Measurements from ENCODE around the gene CTXN3. TPM values are rescaled to one million over a fixed set of nuclear protein-coding genes. Genes with fewer than 3 reads are reported as not detected.

CTXN3 gene
- total RNA-seq, 5 donors from 2014 or later (not counting 1 experiment from before 2014, with no cell fraction given) = not detected

GRCh38 chr5:127619908-127620479, 28.9 kb upstream of the CTXN3 start:
- no peak for ATAC-seq (replicated peaks in 1 of 4)
- H3K9me3 Mint-ChIP-seq = no peaks in the 10 kb centered on the region
- H3K27ac ChIP-seq (ENCODE audit: low read length) = no peak overlapping the region
- DNase-seq = no peak
- no peaks in the 10 kb centered on the region for H3K27me3 ChIP-seq (replicated peaks in 1 of 2; ENCODE audit: control insufficient read depth in 2 of 2, extremely low read depth in 1 of 2, insufficient read depth in 2 of 2, low read length in 1 of 2)
- no CpG with 5 or more reads among the region's 5 CpGs for WGBS (ENCODE audit: insufficient coverage)
- H3K36me3 ChIP-seq (ENCODE audit: control insufficient read depth in 2 of 2, extremely low read depth in 1 of 2, insufficient read depth in 1 of 2, low read length in 1 of 2) = no peaks in the 10 kb centered on the region
- no peaks in the 10 kb centered on the region for H3K36me3 Mint-ChIP-seq
- POLR2A ChIA-PET = no interaction called here
- no peak overlapping the region for H3K27ac Mint-ChIP-seq
- peaks cover 6 to 7% of the 10 kb centered on the region in 2 donors for H3K27me3 Mint-ChIP-seq
- CTCF ChIA-PET = no interaction called here
- no peaks in the 10 kb centered on the region for H3K9me3 ChIP-seq
- no peaks in the 10 kb centered on the region for H3K4me1 Mint-ChIP-seq
- H3K4me1 ChIP-seq (ENCODE audit: control insufficient read depth in 1 of 2, extremely low read depth in 1 of 2, insufficient read depth in 2 of 2, low read length in 2 of 2) = no peaks in the 10 kb centered on the region
- no peak overlapping the region for H3K4me3 Mint-ChIP-seq
- H3K4me3 ChIP-seq (ENCODE audit: control insufficient read depth in 1 of 2, extremely low read depth in 1 of 2, low read length in 1 of 2) = no peak overlapping the region

- Histone ChIP-seq H3K27ac (ENCODE audit: low read length) (no peak overlapping the region), H3K27me3 (replicated peaks in 1 of 2; ENCODE audit: control insufficient read depth in 2 of 2, extremely low read depth in 1 of 2, insufficient read depth in 2 of 2, low read length in 1 of 2) (no peaks in the 10 kb centered on the region), H3K4me3 (ENCODE audit: control insufficient read depth in 1 of 2, extremely low read depth in 1 of 2, low read length in 1 of 2) (no peak overlapping the region), H3K9me3 (no peaks in the 10 kb centered on the region), H3K4me1 (ENCODE audit: control insufficient read depth in 1 of 2, extremely low read depth in 1 of 2, insufficient read depth in 2 of 2, low read length in 2 of 2) (no peaks in the 10 kb centered on the region), H3K36me3 (ENCODE audit: control insufficient read depth in 2 of 2, extremely low read depth in 1 of 2, insufficient read depth in 1 of 2, low read length in 1 of 2) (no peaks in the 10 kb centered on the region)
- WGBS (ENCODE audit: insufficient coverage) = no CpG with 5 or more reads among the region's 4 CpGs
- H3K9me3 Mint-ChIP-seq = no peaks in the 10 kb centered on the region
- H3K4me3 Mint-ChIP-seq = no peak overlapping the region
- ChIA-PET CTCF (interaction anchor here in 1 of 2 donors (1.1 kb wide), 1 partner anchor 23 kb away, joined by 4 read pairs; no protein-coding TSS in a partner anchor), POLR2A (no interaction called here)
- H3K4me1 Mint-ChIP-seq = no peaks in the 10 kb centered on the region
- no peaks in the 10 kb centered on the region for H3K36me3 Mint-ChIP-seq
- ATAC-seq (replicated peaks in 1 of 4) (no peak), DNase-seq (no peak)
- H3K27me3 Mint-ChIP-seq = peaks cover 4 to 7% of the 10 kb centered on the region in 2 donors
- H3K27ac Mint-ChIP-seq = no peak overlapping the region
Measured at GRCh38 chr5:127621601-127622325, 27.1 kb upstream of the CTXN3 start.

- Mint-ChIP-seq H3K4me3 (no peak overlapping the region), H3K27ac (no peak overlapping the region), H3K36me3 (no peaks in the 10 kb centered on the region), H3K9me3 (peaks cover 0 to 3% (median 0%) of the 10 kb centered on the region in 3 donors), H3K4me1 (no peaks in the 10 kb centered on the region), H3K27me3 (peaks cover 7 to 10% of the 10 kb centered on the region in 2 donors)
- H3K4me1 ChIP-seq (ENCODE audit: control insufficient read depth in 1 of 2, extremely low read depth in 1 of 2, insufficient read depth in 2 of 2, low read length in 2 of 2) = no peaks in the 10 kb centered on the region
- H3K9me3 ChIP-seq = no peaks in the 10 kb centered on the region
- H3K36me3 ChIP-seq (ENCODE audit: control insufficient read depth in 2 of 2, extremely low read depth in 1 of 2, insufficient read depth in 1 of 2, low read length in 1 of 2) = no peaks in the 10 kb centered on the region
- ATAC-seq (replicated peaks in 1 of 4) (no peak), DNase-seq (no peak)
- H3K4me3 ChIP-seq (ENCODE audit: control insufficient read depth in 1 of 2, extremely low read depth in 1 of 2, low read length in 1 of 2) = no peak overlapping the region
- H3K27me3 ChIP-seq (replicated peaks in 1 of 2; ENCODE audit: control insufficient read depth in 2 of 2, extremely low read depth in 1 of 2, insufficient read depth in 2 of 2, low read length in 1 of 2) = peaks cover 0 to 3% of the 10 kb centered on the region in 2 experiments
- ChIA-PET POLR2A (no interaction called here), CTCF (no interaction called here)
- no peak overlapping the region for H3K27ac ChIP-seq (ENCODE audit: low read length)
Measured at GRCh38 chr5:127634007-127634406, 14.9 kb upstream of the CTXN3 start.

- WGBS (ENCODE audit: insufficient coverage) = no CpG with 5 or more reads among the region's 2 CpGs
- no peaks in the 10 kb centered on the region for H3K4me1 Mint-ChIP-seq
- ATAC-seq (replicated peaks in 1 of 4) (no peak), DNase-seq (no peak)
- ChIA-PET CTCF (no interaction called here), POLR2A (no interaction called here)
- no peaks in the 10 kb centered on the region for H3K36me3 Mint-ChIP-seq
- no peak overlapping the region for H3K4me3 Mint-ChIP-seq
- Histone ChIP-seq H3K27me3 (replicated peaks in 1 of 2; ENCODE audit: control insufficient read depth in 2 of 2, extremely low read depth in 1 of 2, insufficient read depth in 2 of 2, low read length in 1 of 2) (no peaks in the 10 kb centered on the region), H3K9me3 (no peaks in the 10 kb centered on the region), H3K36me3 (ENCODE audit: control insufficient read depth in 2 of 2, extremely low read depth in 1 of 2, insufficient read depth in 1 of 2, low read length in 1 of 2) (no peaks in the 10 kb centered on the region), H3K4me3 (ENCODE audit: control insufficient read depth in 1 of 2, extremely low read depth in 1 of 2, low read length in 1 of 2) (no peak overlapping the region), H3K27ac (ENCODE audit: low read length) (no peak overlapping the region), H3K4me1 (ENCODE audit: control insufficient read depth in 1 of 2, extremely low read depth in 1 of 2, insufficient read depth in 2 of 2, low read length in 2 of 2) (no peaks in the 10 kb centered on the region)
- peaks cover 7 to 10% of the 10 kb centered on the region in 2 donors for H3K27me3 Mint-ChIP-seq
- no peak overlapping the region for H3K27ac Mint-ChIP-seq
- H3K9me3 Mint-ChIP-seq = peaks cover 0 to 3% (median 0%) of the 10 kb centered on the region in 3 donors
Measured at GRCh38 chr5:127639828-127640227, 9.1 kb upstream of the CTXN3 start.

GRCh38 chr5:127642949-127643348, 5.9 kb upstream of the CTXN3 start:
- Histone ChIP-seq H3K4me3 (ENCODE audit: control insufficient read depth in 1 of 2, extremely low read depth in 1 of 2, low read length in 1 of 2) (no peak overlapping the region), H3K27ac (ENCODE audit: low read length) (no peak overlapping the region), H3K4me1 (ENCODE audit: control insufficient read depth in 1 of 2, extremely low read depth in 1 of 2, insufficient read depth in 2 of 2, low read length in 2 of 2) (no peaks in the 10 kb centered on the region), H3K27me3 (replicated peaks in 1 of 2; ENCODE audit: control insufficient read depth in 2 of 2, extremely low read depth in 1 of 2, insufficient read depth in 2 of 2, low read length in 1 of 2) (no peaks in the 10 kb centered on the region), H3K36me3 (ENCODE audit: control insufficient read depth in 2 of 2, extremely low read depth in 1 of 2, insufficient read depth in 1 of 2, low read length in 1 of 2) (no peaks in the 10 kb centered on the region), H3K9me3 (no peaks in the 10 kb centered on the region)
- Mint-ChIP-seq H3K36me3 (no peaks in the 10 kb centered on the region), H3K4me1 (no peaks in the 10 kb centered on the region), H3K27ac (no peak overlapping the region), H3K4me3 (no peak overlapping the region), H3K9me3 (peaks cover 0 to 3% (median 0%) of the 10 kb centered on the region in 3 donors), H3K27me3 (peaks cover under 1 to 6% of the 10 kb centered on the region in 2 donors)
- ATAC-seq (replicated peaks in 1 of 4) (no peak), DNase-seq (no peak)
- CTCF ChIA-PET = interaction anchor here in 1 of 2 donors (0.5 kb wide), 1 partner anchor 20 kb away, joined by 3 read pairs; no protein-coding TSS in a partner anchor
- POLR2A ChIA-PET = no interaction called here
- WGBS (ENCODE audit: insufficient coverage) = no CpG with 5 or more reads among the region's 2 CpGs

- no peak for DNase-seq
- H3K4me1 Mint-ChIP-seq = no peaks in the 10 kb centered on the region
- H3K9me3 Mint-ChIP-seq = no peaks in the 10 kb centered on the region
- H3K27me3 Mint-ChIP-seq = no peaks in the 10 kb centered on the region
- ChIA-PET POLR2A (no interaction called here), CTCF (interaction anchor here in 1 of 2 donors (0.5 kb wide), 1 partner anchor 19 kb away, joined by 3 read pairs; no protein-coding TSS in a partner anchor)
- Histone ChIP-seq H3K4me1 (ENCODE audit: control insufficient read depth in 1 of 2, extremely low read depth in 1 of 2, insufficient read depth in 2 of 2, low read length in 2 of 2) (no peaks in the 10 kb centered on the region), H3K27me3 (replicated peaks in 1 of 2; ENCODE audit: control insufficient read depth in 2 of 2, extremely low read depth in 1 of 2, insufficient read depth in 2 of 2, low read length in 1 of 2) (no peaks in the 10 kb centered on the region), H3K9me3 (no peaks in the 10 kb centered on the region), H3K4me3 (ENCODE audit: control insufficient read depth in 1 of 2, extremely low read depth in 1 of 2, low read length in 1 of 2) (no peak overlapping the region), H3K36me3 (ENCODE audit: control insufficient read depth in 2 of 2, extremely low read depth in 1 of 2, insufficient read depth in 1 of 2, low read length in 1 of 2) (no peaks in the 10 kb centered on the region), H3K27ac (ENCODE audit: low read length) (no peak overlapping the region)
- no peak overlapping the region for H3K4me3 Mint-ChIP-seq
- ATAC-seq (replicated peaks in 1 of 4) = no peak
- no peaks in the 10 kb centered on the region for H3K36me3 Mint-ChIP-seq
- no CpG with 5 or more reads among the region's 1 CpG for WGBS (ENCODE audit: insufficient coverage)
- no peak overlapping the region for H3K27ac Mint-ChIP-seq
Measured at GRCh38 chr5:127643607-127644006, 5.3 kb upstream of the CTXN3 start.
